Measurements from ENCODE around the gene KRI1. TPM values are rescaled to one million over a fixed set of nuclear protein-coding genes. Genes with fewer than 3 reads are reported as not detected.
"Not testable (repeated sequence)": the region's sequence is repeated elsewhere in the genome, so short reads cannot be mapped to it uniquely, and the experiment has no call there.

The KRI1 gene
- total and polyA plus RNA-seq, 8 donors = 18.6 to 38.0 (median 34.3) TPM

DNA sequence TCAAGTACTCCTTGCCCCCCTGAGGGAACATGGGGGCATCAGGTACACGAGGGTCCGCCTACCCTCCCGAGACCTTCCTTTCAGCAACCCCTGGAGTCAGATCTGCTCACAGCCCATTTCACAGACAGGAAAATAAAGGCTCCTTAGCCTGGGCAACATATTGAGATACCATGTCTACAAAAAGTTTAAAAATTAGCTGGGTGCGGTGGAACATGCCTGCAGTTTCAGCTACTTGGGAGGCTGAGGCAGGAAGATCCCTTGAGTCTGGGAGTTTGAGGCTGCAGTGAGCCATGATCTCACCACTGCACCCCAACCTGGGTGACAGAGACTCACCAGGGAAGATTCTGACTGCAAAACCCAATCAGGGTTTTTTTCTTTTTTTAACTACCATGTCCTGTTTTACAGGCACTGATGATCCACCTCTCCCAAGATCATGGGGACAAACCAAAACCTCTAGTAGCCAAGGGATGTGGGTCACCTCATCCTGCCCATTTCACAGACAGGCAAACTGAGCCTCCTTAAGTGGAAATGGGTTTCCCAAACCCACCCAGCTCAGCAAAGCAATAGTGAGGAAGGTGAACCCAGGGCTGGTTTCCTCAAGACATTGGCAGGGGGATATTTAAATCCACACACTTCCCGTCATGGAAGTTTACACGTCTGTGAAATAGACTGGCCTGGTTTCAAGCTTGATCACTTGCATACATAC lies 9.4 kb upstream of the KRI1 start:
- TF ChIP-seq, protein P1, sequence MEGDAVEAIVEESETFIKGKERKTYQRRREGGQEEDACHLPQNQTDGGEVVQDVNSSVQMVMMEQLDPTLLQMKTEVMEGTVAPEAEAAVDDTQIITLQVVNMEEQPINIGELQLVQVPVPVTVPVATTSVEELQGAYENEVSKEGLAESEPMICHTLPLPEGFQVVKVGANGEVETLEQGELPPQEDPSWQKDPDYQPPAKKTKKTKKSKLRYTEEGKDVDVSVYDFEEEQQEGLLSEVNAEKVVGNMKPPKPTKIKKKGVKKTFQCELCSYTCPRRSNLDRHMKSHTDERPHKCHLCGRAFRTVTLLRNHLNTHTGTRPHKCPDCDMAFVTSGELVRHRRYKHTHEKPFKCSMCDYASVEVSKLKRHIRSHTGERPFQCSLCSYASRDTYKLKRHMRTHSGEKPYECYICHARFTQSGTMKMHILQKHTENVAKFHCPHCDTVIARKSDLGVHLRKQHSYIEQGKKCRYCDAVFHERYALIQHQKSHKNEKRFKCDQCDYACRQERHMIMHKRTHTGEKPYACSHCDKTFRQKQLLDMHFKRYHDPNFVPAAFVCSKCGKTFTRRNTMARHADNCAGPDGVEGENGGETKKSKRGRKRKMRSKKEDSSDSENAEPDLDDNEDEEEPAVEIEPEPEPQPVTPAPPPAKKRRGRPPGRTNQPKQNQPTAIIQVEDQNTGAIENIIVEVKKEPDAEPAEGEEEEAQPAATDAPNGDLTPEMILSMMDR (IDR thresholded peaks at IDR 0.05) = no peak
- Histone ChIP-seq H3K27ac (no peak overlapping the region), H3K9me3 (no peaks in the 10 kb centered on the region), H3K27me3 (no peaks in the 10 kb centered on the region), H3K4me1 (peaks cover 0 to 11% of the 10 kb centered on the region in 2 donors), H3K4me3 (no peak overlapping the region), H3K36me3 (no peaks in the 10 kb centered on the region)
- DNase-seq = no peak
- ATAC-seq = no peak
- intact Hi-C loops (cut with DNase I) = no loop called here

DNA sequence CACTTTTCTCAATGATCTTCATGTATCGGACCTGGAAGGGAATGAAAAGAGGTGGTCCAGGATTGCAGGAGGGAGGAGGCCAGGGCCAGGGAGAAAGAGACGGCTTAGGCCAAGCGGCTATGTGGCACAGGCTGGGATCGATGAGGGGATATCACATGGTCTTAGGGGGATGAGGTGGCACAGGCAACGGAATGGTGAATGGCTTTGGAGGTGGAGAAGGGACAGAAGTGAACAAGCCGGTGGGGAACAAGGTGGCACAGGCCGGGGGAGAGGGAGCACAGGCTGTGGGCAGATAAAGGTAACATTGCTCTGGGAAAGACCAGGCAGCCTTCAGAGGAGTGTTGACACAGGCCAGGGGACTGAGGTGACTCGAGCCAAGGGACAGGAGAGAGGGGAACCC lies 8.7 kb upstream of the KRI1 start:
- intact Hi-C loops (cut with DNase I) = no loop called here
- peaks cover 2 to 18% of the 10 kb centered on the region in 2 donors for H3K4me1 ChIP-seq
- TF ChIP-seq, protein P1 (IDR thresholded peaks at IDR 0.05) = no peak
- no peaks in the 10 kb centered on the region for H3K9me3 ChIP-seq
- no peak for ATAC-seq
- DNase-seq = no peak
- no peak overlapping the region for H3K27ac ChIP-seq
- no peak overlapping the region for H3K4me3 ChIP-seq
- H3K36me3 ChIP-seq = no peaks in the 10 kb centered on the region
- no peaks in the 10 kb centered on the region for H3K27me3 ChIP-seq

DNA sequence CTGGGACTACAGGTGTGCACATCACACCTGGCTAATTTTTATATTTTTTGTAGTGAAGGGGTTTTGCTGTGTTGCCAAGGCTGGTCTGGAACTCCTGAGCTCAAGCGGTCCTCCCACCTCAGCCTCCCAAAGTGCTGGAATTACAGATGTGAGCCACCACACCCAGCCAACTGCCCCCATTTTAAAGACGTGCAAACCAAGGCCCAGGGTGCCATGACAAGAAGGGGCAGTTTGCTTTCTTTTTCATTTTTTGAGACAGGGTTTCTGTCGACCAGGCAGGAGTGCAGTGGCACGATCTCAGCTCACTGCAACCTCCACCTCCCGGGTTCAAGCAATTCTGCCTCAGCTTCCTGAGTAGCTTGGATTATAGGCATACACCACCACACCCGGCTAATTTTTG lies 8.0 kb upstream of the KRI1 start:
- H3K27ac ChIP-seq; ATAC-seq; DNase-seq; H3K27me3 ChIP-seq; H3K9me3 ChIP-seq; H3K36me3 ChIP-seq; H3K4me3 ChIP-seq; intact Hi-C loops (cut with DNase I): not testable (repeated sequence)
- H3K4me1 ChIP-seq = peaks cover 4 to 23% of the 10 kb centered on the region in 2 donors

DNA sequence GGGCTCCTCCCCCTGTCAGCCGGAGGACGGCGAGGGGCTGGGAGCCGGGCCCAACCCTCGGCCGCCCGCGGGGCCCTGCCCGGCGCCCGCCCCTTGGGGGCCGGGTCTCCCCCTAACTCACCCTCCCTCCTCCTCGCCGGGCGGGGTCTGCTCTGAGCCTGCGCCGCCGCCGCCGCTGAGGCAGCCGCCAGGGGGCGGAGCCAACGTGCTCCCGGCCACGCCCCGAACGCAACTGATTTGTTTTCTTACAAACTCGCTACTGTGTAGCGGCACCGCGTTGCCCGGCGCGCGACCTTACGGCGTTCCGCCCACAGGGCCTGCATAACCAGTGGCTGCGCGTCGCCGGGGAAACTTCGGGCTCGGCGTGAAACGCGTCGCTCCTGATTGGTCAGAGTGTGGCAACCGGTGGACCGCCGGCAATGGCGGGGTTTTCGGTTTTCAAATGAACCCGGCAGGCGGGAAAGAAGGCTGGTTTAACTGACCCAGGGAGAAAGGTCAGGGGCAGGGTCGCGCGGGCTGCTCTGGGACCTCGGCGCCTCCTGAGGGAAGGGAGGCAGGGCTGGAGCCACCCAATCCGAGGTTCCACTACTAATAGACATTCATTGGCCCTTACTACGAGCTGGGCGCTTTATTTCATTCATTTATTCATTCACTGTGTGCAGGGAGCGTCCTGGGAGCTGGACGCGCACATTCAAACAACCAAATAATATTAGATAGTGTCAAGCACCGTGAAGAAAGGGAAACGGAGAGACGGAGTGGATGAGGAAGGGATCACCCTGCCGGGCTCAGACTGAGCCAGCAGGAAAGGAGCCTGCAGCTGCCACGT lies 3.2 kb upstream of the KRI1 start, which contains the start of gene CDKN2D:
Gene CDKN2D (minus strand): TSS at position 154 of the 826 bp plus-strand sequence. CDS start 326 bp downstream, outside the sequence.
- intact Hi-C loops (cut with DNase I) = no loop called here

DNA sequence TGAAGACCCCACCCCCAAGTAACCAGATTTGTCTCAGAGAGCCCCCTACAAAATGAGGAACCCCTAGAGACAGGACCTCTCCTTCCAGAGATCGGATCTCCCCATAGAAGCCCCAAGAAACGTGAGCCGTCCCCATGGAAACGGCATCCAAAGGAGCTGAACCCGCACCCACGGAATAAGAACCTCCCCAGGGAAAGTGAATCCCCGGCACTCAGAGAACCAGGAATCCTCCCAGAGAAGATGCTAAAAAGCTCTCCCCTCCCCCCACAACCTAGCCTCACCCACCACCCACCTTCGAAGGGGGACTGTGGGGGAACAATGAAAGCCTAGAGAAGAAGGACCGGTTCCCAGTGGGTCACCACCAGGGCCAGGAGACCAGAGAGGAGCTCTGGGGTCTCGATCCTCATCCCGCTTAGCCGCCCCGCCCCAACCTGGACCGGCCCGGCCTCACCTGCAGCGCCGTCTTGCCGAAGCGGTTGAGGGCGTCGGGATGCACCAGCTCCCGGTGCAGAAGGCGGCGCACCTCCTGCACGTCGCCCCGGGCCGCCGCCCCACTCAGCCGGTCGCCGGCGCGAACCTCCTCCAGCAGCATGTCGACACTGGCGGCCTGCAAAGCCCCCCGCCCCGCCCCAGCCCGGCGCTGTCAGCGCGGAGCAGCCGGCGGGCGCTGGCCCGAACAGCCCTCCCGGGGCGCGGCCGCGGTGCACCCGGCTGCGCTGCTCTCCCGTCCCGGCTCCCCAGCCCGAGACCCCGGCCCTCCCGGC lies 2.4 kb upstream of the KRI1 start:
- intact Hi-C loops (cut with DNase I) = no loop called here

More for the DNA sequence above, 3.2 kb upstream of the KRI1 start, which contains the start of gene CDKN2D:
- DNase-seq (peak; percentile 99 to 100 (median 100)), ATAC-seq (peak; percentile 88)
- Histone ChIP-seq H3K9me3 (no peaks in the 10 kb centered on the region), H3K4me1 (peaks cover 10 to 61% of the 10 kb centered on the region in 2 donors), H3K27me3 (no peaks in the 10 kb centered on the region), H3K4me3 (peak within 1 kb of the TSS; percentile 54 to 94), H3K36me3 (no peaks in the 10 kb centered on the region), H3K27ac (peak within 1 kb of the TSS; percentile 59 to 92)
- TF ChIP-seq, protein P1 (IDR thresholded peaks at IDR 0.05) = peak; percentile 39 to 73

More for the DNA sequence above, 2.4 kb upstream of the KRI1 start:
- TF ChIP-seq, protein P1 (IDR thresholded peaks at IDR 0.05) = no peak
- peak overlapping the region; percentile 59 to 92 for H3K27ac ChIP-seq
- peaks cover 10 to 65% of the 10 kb centered on the region in 2 donors for H3K4me1 ChIP-seq
- no peaks in the 10 kb centered on the region for H3K9me3 ChIP-seq
- no peaks in the 10 kb centered on the region for H3K36me3 ChIP-seq
- no peak for ATAC-seq
- no peak for DNase-seq
- peak overlapping the region; percentile 54 to 94 for H3K4me3 ChIP-seq
- no peaks in the 10 kb centered on the region for H3K27me3 ChIP-seq

Data from left lung (tissue), 10 donors.